PC-3 (cell line): Measurements from ENCODE around the gene SMC1A. TPM values are rescaled to one million over a fixed set of nuclear protein-coding genes. Genes with fewer than 3 reads are reported as not detected.
"Not testable (repeated sequence)": the region's sequence is repeated elsewhere in the genome, so short reads cannot be mapped to it uniquely, and the experiment has no call there.

Experiments
- ATAC-seq: fragments of 200-7000 bp; cut with Tn5 transposase; 2 replicates; pipeline ENCODE4 v1.9.1; 2020; ENCODE audit warnings: mild to moderate bottlenecking, moderate library complexity
- Bru-seq: library from RNA; stranded (reverse); fragments of 400-500 nt; gene quantifications from one replicate; lab custom pipeline; 2021; lab: Mats Ljungman, UMichigan
- BruChase-seq, 2 experiments: library from RNA; stranded (reverse); fragments of 400-500 nt; gene quantifications; one replicate each; lab custom pipeline; 2021; lab: Mats Ljungman, UMichigan
- BruUV-seq: library from RNA; stranded (reverse); fragments of 400-500 nt; replicated peaks from 2 replicates; lab custom pipeline; 2021; lab: Mats Ljungman, UMichigan
- CTCF ChIA-PET: fragments of 300-600 bp; sonication (Branson Sonifier 250); formaldehyde crosslinking; loops from one replicate; lab custom pipeline; 2022; ENCODE audit warnings: antibody characterized with exemption; lab: Charles Lee
- POLR2A ChIA-PET: fragments of 300-600 bp; sonication (Branson Sonifier 250); formaldehyde crosslinking; loops from one replicate; lab custom pipeline; 2022; ENCODE audit warnings: antibody characterized with exemption; ENCODE audit not compliant: unreplicated experiment; lab: Charles Lee
- DNase-seq: peaks from one replicate; pipeline ENCODE4 v3.0.0-alpha.2; 2015
- H2AFZ ChIP-seq: fragments of 300-600 bp; sonication (generic); 2 replicates; pipeline ENCODE4 v1.6.0; 2016; ENCODE audit warnings: antibody characterized with exemption, low read length
- H3F3A ChIP-seq: fragments of 300-600 bp; sonication (generic); one replicate; pipeline ENCODE4 v1.6.0; 2017; ENCODE audit warnings: antibody characterized with exemption, low read length, control low read depth, mild to moderate bottlenecking; ENCODE audit not compliant: unreplicated experiment
- H3K27ac ChIP-seq: fragments of 300-600 bp; sonication (generic); 2 replicates; pipeline ENCODE4 v1.5.1; 2016; ENCODE audit warnings: mild to moderate bottlenecking, low read length
- H3K27me3 ChIP-seq: fragments of 300-600 bp; sonication (generic); 2 replicates; pipeline ENCODE4 v1.6.1; 2016; ENCODE audit warnings: low read length, mixed read lengths
- H3K36me3 ChIP-seq: fragments of 300-600 bp; sonication (generic); 2 replicates; pipeline ENCODE4 v1.6.1; 2016; ENCODE audit warnings: low read depth, mixed run types, low read length, mixed read lengths
- H3K4me1 ChIP-seq: fragments of 300-600 bp; sonication (generic); 2 replicates; pipeline ENCODE4 v1.5.1; 2016; ENCODE audit warnings: low read length; ENCODE audit not compliant: insufficient read depth
- H3K4me2 ChIP-seq: fragments of 300-600 bp; sonication (generic); 2 replicates; pipeline ENCODE4 v1.6.0; 2016; ENCODE audit warnings: low read length
- H3K4me3 ChIP-seq: fragments of 300-600 bp; sonication (generic); 2 replicates; pipeline ENCODE4 v1.5.1; 2016; ENCODE audit warnings: mild to moderate bottlenecking, low read length, mixed read lengths
- H3K79me2 ChIP-seq: fragments of 300-600 bp; sonication (generic); 2 replicates; pipeline ENCODE4 v1.6.1; 2017; ENCODE audit warnings: low read length, mixed read lengths
- H3K9ac ChIP-seq: fragments of 300-600 bp; sonication (generic); 2 replicates; pipeline ENCODE4 v1.6.0; 2016; ENCODE audit warnings: mild to moderate bottlenecking, low read length
- H3K9me2 ChIP-seq: fragments of 300-600 bp; sonication (generic); replicated peaks from 2 replicates; pipeline ENCODE4 v1.6.1; 2016; ENCODE audit warnings: mixed run types, low read length, mixed read lengths
- H3K9me3 ChIP-seq: fragments of 300-600 bp; sonication (generic); 2 replicates; pipeline ENCODE4 v1.6.1; 2016; ENCODE audit warnings: low read length, mixed read lengths
- H4K20me1 ChIP-seq: fragments of 300-600 bp; sonication (generic); 2 replicates; pipeline ENCODE4 v1.6.1; 2016; ENCODE audit warnings: low read length, mixed read lengths
- CTCF ChIP-seq: fragments of 300-600 bp; sonication (generic); conservative IDR thresholded peaks from 2 replicates; pipeline ENCODE4 v1.5.1; 2017; ENCODE audit warnings: antibody characterized with exemption, low read depth, mild to moderate bottlenecking, low read length
- EZH2 ChIP-seq: fragments of 300-600 bp; sonication (generic); IDR thresholded peaks from one replicate; pipeline ENCODE4 v1.6.1; 2017; ENCODE audit warnings: antibody characterized with exemption, mild to moderate bottlenecking, low read length; ENCODE audit not compliant: unreplicated experiment
- EZH2phosphoT487 ChIP-seq: fragments of 300-600 bp; sonication (generic); IDR thresholded peaks from 2 replicates; pipeline ENCODE4 v1.6.1; 2018; ENCODE audit warnings: mild to moderate bottlenecking, antibody characterized with exemption, low read length, borderline replicate concordance
- intact Hi-C: fragments of 100-400 bp; cut with micrococcal nuclease; formaldehyde crosslinking; loops from 2 replicates; pipeline ENCODE4 v1.9.0; 2023
- long read RNA-seq: library from polyadenylated mRNA; unstranded; transcript quantifications from one replicate; pipeline ENCODE4 v2.0.0, GENCODE V29; 2021; ENCODE audit not compliant: unreplicated experiment
- total RNA-seq: library from RNA; depleted of rRNA; stranded (reverse); fragments of >200 nt; gene quantifications from 2 replicates; pipeline ENCODE4 v1.2.3, GENCODE V29; 2014; rRNA removed

The SMC1A gene
- 47.6 and 48.1 TPM in 2 replicates for total RNA-seq
- Bru-seq, nascent RNA, result percentile 88 among the genes with signal in this experiment
- BruChase-seq, experiment 1, labeled RNA remaining after a 6-hour chase, result percentile 92 among the genes with signal in this experiment
- percentile 88 among the genes with signal in this experiment for BruChase-seq, experiment 2, labeled RNA remaining after a 2-hour chase
- long read RNA-seq, full-length matches to known transcripts, result 16 of 84 reads
- long read RNA-seq, partial matches to known transcripts, result 54 of 84 reads
- long read RNA-seq, other reads (novel, unspliced or antisense), result 14 of 84 reads

GRCh38 chrX:53422086-53422860 is at the start of gene SMC1A:
TSS of gene SMC1A (minus strand) at chrX:53422654. CDS start at chrX:53422600, 54 bp downstream.
- H4K20me1 ChIP-seq, result peaks cover 35% of the 10 kb centered on the region
- H3K27me3 ChIP-seq, result no peaks in the 10 kb centered on the region
- TF ChIP-seq EZH2phosphoT487 (no peak), EZH2 (no peak), CTCF (no peak)
- no TSS peak for BruUV-seq
- H3F3A ChIP-seq, result no peaks in the 10 kb centered on the region
- intact Hi-C loops, result loop anchor here (2.0 kb wide), 1 partner anchor 19 kb away; no protein-coding TSS in a partner anchor
- POLR2A ChIA-PET, result interaction anchor here (0.5 to 1.8 kb wide), 4 partner anchors 17 to 196 kb away, joined by 3 to 7 read pairs (median 3); partner anchors contain the start of gene IQSEC2
- CTCF ChIA-PET, result interaction anchor here (0.6 to 1.8 kb wide), 6 partner anchors 14 to 139 kb away, joined by 3 to 11 read pairs (median 3); no protein-coding TSS in a partner anchor
- peaks cover 7% of the 10 kb centered on the region for H3K4me1 ChIP-seq
- no peaks in the 10 kb centered on the region for H3K9me3 ChIP-seq
- H3K79me2 ChIP-seq, result peaks cover 49% of the 10 kb centered on the region
- peak within 1 kb of the TSS; percentile 93 for H3K27ac ChIP-seq
- H3K9me2 ChIP-seq, result no peaks in the 10 kb centered on the region
- ATAC-seq, result peak; percentile 95
- peak within 1 kb of the TSS; percentile 100 for H3K9ac ChIP-seq
- peak within 1 kb of the TSS; percentile 92 for H3K4me3 ChIP-seq
- H2AFZ ChIP-seq, result peak within 1 kb of the TSS; percentile 93
- peak within 1 kb of the TSS; percentile 98 for H3K4me2 ChIP-seq
- peak; percentile 98 for DNase-seq
- H3K36me3 ChIP-seq, result no peaks in the 10 kb centered on the region

- H3K79me2 ChIP-seq, result no peaks in the 10 kb centered on the region
- no peaks in the 10 kb centered on the region for H3K9me2 ChIP-seq
- no peaks in the 10 kb centered on the region for H3K36me3 ChIP-seq
- TF ChIP-seq CTCF (no peak), EZH2phosphoT487 (no peak), EZH2 (no peak)
- H3K27ac ChIP-seq, result no peak overlapping the region
- intact Hi-C loops, result no loop called here
- H4K20me1 ChIP-seq, result no peaks in the 10 kb centered on the region
- ChIA-PET CTCF (no interaction called here), POLR2A (no interaction called here)
- DNase-seq (no peak), ATAC-seq (no peak)
- no peaks in the 10 kb centered on the region for H3K27me3 ChIP-seq
- H3K4me2 ChIP-seq, result no peak overlapping the region
- no TSS peak for BruUV-seq
- H3K4me3 ChIP-seq, result no peak overlapping the region
- no peak overlapping the region for H2AFZ ChIP-seq
- H3F3A ChIP-seq, result no peaks in the 10 kb centered on the region
- H3K9me3 ChIP-seq, result no peaks in the 10 kb centered on the region
- H3K9ac ChIP-seq, result no peak overlapping the region
- H3K4me1 ChIP-seq, result no peaks in the 10 kb centered on the region
These were observed 48.9 kb upstream of the SMC1A start for GRCh38 chrX:53471346-53471745.

- H3K9ac ChIP-seq, H3K9me2 ChIP-seq, H3K4me3 ChIP-seq, BruUV-seq, H4K20me1 ChIP-seq, H3K79me2 ChIP-seq, POLR2A ChIA-PET, H3K36me3 ChIP-seq, H3K27ac ChIP-seq, DNase-seq, CTCF ChIA-PET, H3K4me2 ChIP-seq, H3F3A ChIP-seq, H3K27me3 ChIP-seq, ATAC-seq, intact Hi-C loops, H3K4me1 ChIP-seq, H3K9me3 ChIP-seq, H2AFZ ChIP-seq: not testable (repeated sequence)
These were observed 46.2 kb upstream of the SMC1A start for GRCh38 chrX:53468659-53469058.
